ENCODE measurements around the gene C2CD3.
"Not testable (repeated sequence)": the region's sequence is repeated elsewhere in the genome, so short reads cannot be mapped to it uniquely, and the experiment has no call there.

The C2CD3 gene

GRCh38 chr11:74120260-74121035 lies 50.4 kb downstream of the C2CD3 start:
- DNase-seq = not testable (repeated sequence)

- DNase-seq = no peak
Observed at GRCh38 chr11:74116719-74117118, 54.1 kb downstream of the C2CD3 start.

- no peak for DNase-seq
Observed at GRCh38 chr11:74112877-74113276, 57.9 kb downstream of the C2CD3 start.

GRCh38 chr11:74106124-74106523 lies 64.7 kb downstream of the C2CD3 start:
- no peak for DNase-seq

GRCh38 chr11:74102321-74102720 lies 68.5 kb downstream of the C2CD3 start:
- no peak for DNase-seq

GRCh38 chr11:74100735-74101134 lies 70.1 kb downstream of the C2CD3 start:
- DNase-seq = no peak

GRCh38 chr11:74100231-74100630 lies 70.6 kb downstream of the C2CD3 start:
- no peak for DNase-seq

- no peak for DNase-seq
Observed at GRCh38 chr11:74097686-74098237, 73.0 kb downstream of the C2CD3 start.

- no peak for DNase-seq
Observed at GRCh38 chr11:74094393-74094792, 76.4 kb downstream of the C2CD3 start.

GRCh38 chr11:74092425-74092824 lies 78.4 kb downstream of the C2CD3 start:
- DNase-seq = no peak

GRCh38 chr11:74091549-74091948 lies 79.3 kb downstream of the C2CD3 start:
- DNase-seq = no peak

GRCh38 chr11:74090701-74091100 lies 80.1 kb downstream of the C2CD3 start:
- no peak for DNase-seq

GRCh38 chr11:74086242-74086884 lies 84.4 kb downstream of the C2CD3 start:
- no peak for DNase-seq

GRCh38 chr11:74085542-74085892 lies 85.3 kb downstream of the C2CD3 start:
- DNase-seq = peak; percentile 37

- DNase-seq = peak; percentile 73
Observed at GRCh38 chr11:74084796-74085541, 85.8 kb downstream of the C2CD3 start.

- DNase-seq = not testable (repeated sequence)
Observed at GRCh38 chr11:74083927-74084326, 86.9 kb downstream of the C2CD3 start.

- no peak for DNase-seq
Observed at GRCh38 chr11:74081428-74081827, 89.4 kb downstream of the C2CD3 start.

- DNase-seq = no peak
Observed at GRCh38 chr11:74077193-74077592, 93.6 kb downstream of the C2CD3 start.

GRCh38 chr11:74072721-74073120 lies 98.1 kb downstream of the C2CD3 start:
- DNase-seq = no peak

- DNase-seq = no peak
Observed at GRCh38 chr11:74072286-74072685, 98.5 kb downstream of the C2CD3 start.

GRCh38 chr11:74070723-74071492 lies 99.9 kb downstream of the C2CD3 start:
- DNase-seq = no peak

GRCh38 chr11:74069146-74070046 lies 101.4 kb downstream of the C2CD3 start:
- no peak for DNase-seq
